H1 (cell line): ENCODE results near the gene NEURL1. TPM values are rescaled to one million over a fixed set of nuclear protein-coding genes. Genes with fewer than 3 reads are reported as not detected.

Experiments
- CTCF ChIA-PET: fragments of 300-600 bp; sonication (Branson Sonifier 250); formaldehyde crosslinking; loops from one replicate; lab custom pipeline; 2021; ENCODE audit not compliant: partially characterized antibody; lab: Charles Lee
- POLR2A ChIA-PET: fragments of 300-600 bp; sonication (Branson Sonifier 250); formaldehyde crosslinking; loops from one replicate; lab custom pipeline; 2021; ENCODE audit warnings: inconsistent platforms; ENCODE audit not compliant: partially characterized antibody; lab: Charles Lee
- DNase-seq, 2 experiments: peaks; one replicate each; pipeline versions ENCODE4 v3.0.0 to v3.0.0-alpha.2; 2010 to 2022; ENCODE audit warnings: low spot score in 2 of 2, low read depth in 1 of 2, mixed read lengths in 1 of 2
- FAIRE-seq: peaks from 2 replicates; lab custom pipeline; 2011; peaks lifted over from hg19 to GRCh38; lab: Jason Lieb, UNC
- H2AFZ ChIP-seq: 2 replicates; pipeline ENCODE4 v1.8.1; 2012; ENCODE audit warnings: low read length, inconsistent platforms
- H2AK5ac ChIP-seq: 2 replicates; pipeline ENCODE4 v1.6.1; 2013; ENCODE audit warnings: low read depth, low read length
- H2BK120ac ChIP-seq: replicated peaks from 2 replicates; pipeline ENCODE3; 2013; ENCODE audit warnings: low read depth, low read length, inconsistent platforms
- H2BK12ac ChIP-seq: 2 replicates; pipeline ENCODE4 v1.6.1; 2013; ENCODE audit warnings: low read depth, low read length
- H2BK15ac ChIP-seq: 2 replicates; pipeline ENCODE4 v1.6.1; 2013; ENCODE audit warnings: low read length
- H2BK20ac ChIP-seq: 2 replicates; pipeline ENCODE4 v1.6.1; 2013; ENCODE audit warnings: low read length
- H2BK5ac ChIP-seq: 2 replicates; pipeline ENCODE4 v1.6.1; 2013; ENCODE audit warnings: low read depth, low read length
- H3K14ac ChIP-seq: 2 replicates; pipeline ENCODE4 v1.6.1; 2013; ENCODE audit warnings: inconsistent platforms; ENCODE audit not compliant: insufficient read length
- H3K18ac ChIP-seq: 2 replicates; pipeline ENCODE4 v1.6.1; 2013; ENCODE audit warnings: low read length; ENCODE audit errors: extremely low read depth
- H3K23ac ChIP-seq: 2 replicates; pipeline ENCODE4 v1.6.1; 2013; ENCODE audit warnings: inconsistent platforms; ENCODE audit not compliant: insufficient read length
- H3K23me2 ChIP-seq: 2 replicates; pipeline ENCODE4 v1.6.1; 2013; ENCODE audit warnings: low read depth, low read length
- H3K27ac ChIP-seq: 2 replicates; pipeline ENCODE4 v1.6.1; 2011; ENCODE audit warnings: low read depth, low read length, inconsistent platforms
- H3K27me3 ChIP-seq, 4 experiments: replicated peaks in 1 of 4; 1 replicate in 1 of 4; 2 replicates in 3 of 4; pipeline versions ENCODE4 v1.6.1 to v1.8.1; 2011 to 2013; ENCODE audit warnings: low read length in 3 of 4, mild to moderate bottlenecking in 3 of 4, inconsistent platforms in 2 of 4, mixed read lengths in 2 of 4, moderate library complexity in 1 of 4; ENCODE audit not compliant: control insufficient read depth in 3 of 4, insufficient read depth in 3 of 4; ENCODE audit errors: extremely low read depth in 1 of 4
- H3K36me3 ChIP-seq, 4 experiments: 2 replicates each; pipeline versions ENCODE4 v1.6.1 to v1.8.1; 2011 to 2013; ENCODE audit warnings: mild to moderate bottlenecking in 4 of 4, low read length in 3 of 4, moderate library complexity in 2 of 4, control low read depth in 1 of 4, inconsistent platforms in 1 of 4; ENCODE audit not compliant: insufficient read depth in 4 of 4, control insufficient read depth in 2 of 4
- H3K4ac ChIP-seq: replicated peaks from 2 replicates; pipeline ENCODE3; 2013; ENCODE audit warnings: low read length, low read depth, mixed read lengths, inconsistent platforms; ENCODE audit not compliant: insufficient read length
- H3K4me1 ChIP-seq, 4 experiments: replicated peaks in 1 of 4; 1 replicate in 1 of 4; 2 replicates in 3 of 4; pipeline versions ENCODE4 v1.6.1 to v1.8.1; 2011 to 2013; ENCODE audit warnings: low read length in 3 of 4, inconsistent platforms in 2 of 4, mixed read lengths in 1 of 4; ENCODE audit not compliant: insufficient read depth in 4 of 4, control insufficient read depth in 3 of 4
- H3K4me2 ChIP-seq, 2 experiments: 2 replicates each; pipeline versions ENCODE4 v1.6.1 to v1.8.1; 2011 to 2013; ENCODE audit warnings: low read depth in 2 of 2, low read length in 2 of 2, control low read depth in 1 of 2, inconsistent platforms in 1 of 2, mild to moderate bottlenecking in 1 of 2; ENCODE audit not compliant: insufficient read depth in 1 of 2
- H3K4me3 ChIP-seq, 4 experiments: fragments of 200-600, 300-600 bp in 1 of 4; sonication (generic), shearing (Covaris generic), sonication (Bioruptor Twin) in 1 of 4; 2 replicates each; pipeline versions ENCODE4 v1.5.1 to v1.8.1; 2011 to 2016; ENCODE audit warnings: low read length in 4 of 4, low read depth in 3 of 4, control low read depth in 2 of 4, inconsistent platforms in 2 of 4, mild to moderate bottlenecking in 2 of 4, mixed read lengths in 1 of 4, moderate library complexity in 1 of 4; ENCODE audit not compliant: insufficient read depth in 2 of 4; ENCODE audit errors: extremely low read depth in 1 of 4
- H3K56ac ChIP-seq: replicated peaks from 2 replicates; pipeline ENCODE3; 2013; ENCODE audit warnings: low read depth, mild to moderate bottlenecking, mixed read lengths, low read length, inconsistent platforms; ENCODE audit not compliant: insufficient read length
- H3K79me1 ChIP-seq: 2 replicates; pipeline ENCODE4 v1.6.1; 2013; ENCODE audit warnings: low read depth, low read length, control low read depth
- H3K79me2 ChIP-seq, 2 experiments: 2 replicates each; pipeline versions ENCODE4 v1.6.1 to v1.8.1; 2012 to 2013; ENCODE audit warnings: low read length in 2 of 2, mild to moderate bottlenecking in 2 of 2, inconsistent platforms in 1 of 2; ENCODE audit not compliant: insufficient read depth in 2 of 2, control insufficient read depth in 1 of 2
- H3K9ac ChIP-seq, 4 experiments: replicated peaks in 1 of 4; 1 replicate in 1 of 4; 2 replicates in 3 of 4; pipeline versions ENCODE4 v1.6.1 to v1.8.1; 2011 to 2013; ENCODE audit warnings: low read depth in 3 of 4, low read length in 3 of 4, control low read depth in 2 of 4, mild to moderate bottlenecking in 2 of 4, moderate library complexity in 2 of 4, inconsistent platforms in 1 of 4; ENCODE audit errors: extremely low read depth in 1 of 4
- H3K9me3 ChIP-seq, 2 experiments: 2 replicates each; pipeline versions ENCODE4 v1.6.1 to v1.8.1; 2012 to 2013; ENCODE audit warnings: mild to moderate bottlenecking in 2 of 2, moderate library complexity in 2 of 2, control low read depth in 1 of 2, inconsistent platforms in 1 of 2, low read depth in 1 of 2, low read length in 1 of 2, mixed read lengths in 1 of 2; ENCODE audit not compliant: insufficient read depth in 2 of 2
- H4K20me1 ChIP-seq, 2 experiments: replicated peaks in 1 of 2; 2 replicates each; pipeline versions ENCODE3 to v1.8.1; 2011 to 2013; ENCODE audit warnings: inconsistent platforms in 2 of 2, low read length in 2 of 2, mild to moderate bottlenecking in 1 of 2; ENCODE audit not compliant: insufficient read depth in 2 of 2, control insufficient read depth in 1 of 2
- H4K5ac ChIP-seq: 2 replicates; pipeline ENCODE4 v1.6.1; 2013; ENCODE audit warnings: low read length, low read depth, mixed read lengths, inconsistent platforms; ENCODE audit not compliant: insufficient read length
- H4K8ac ChIP-seq: 2 replicates; pipeline ENCODE4 v1.8.0; 2013; ENCODE audit warnings: mild to moderate bottlenecking, moderate library complexity, low read length, inconsistent platforms; ENCODE audit not compliant: insufficient read depth; ENCODE audit errors: extremely low read depth
- H4K91ac ChIP-seq: replicated peaks from 2 replicates; pipeline ENCODE3; 2013; ENCODE audit warnings: low read length, mixed read lengths, inconsistent platforms; ENCODE audit not compliant: insufficient read length
- EP300 ChIP-seq, 2 experiments: IDR thresholded peaks; 1 replicate in 1 of 2; 2 replicates in 1 of 2; pipeline ENCODE4 v1.6.1; 2011 to 2012; ENCODE audit warnings: low read depth in 2 of 2, low read length in 2 of 2, mild to moderate bottlenecking in 2 of 2, borderline replicate concordance in 1 of 2, inconsistent platforms in 1 of 2, moderate library complexity in 1 of 2
- WGBS, 2 experiments: shearing (Covaris generic) in 1 of 2; methylation state at CpG; one replicate each; pipeline versions ENCODE4 v1.1.6 to v1.1.7; 2013 to 2015; ENCODE audit warnings: low lambda C conversion rate in 2 of 2, mixed read lengths in 2 of 2, inconsistent platforms in 1 of 2, low coverage in 1 of 2, missing lambda C conversion rate in 1 of 2; ENCODE audit not compliant: insufficient replicate concordance in 2 of 2, insufficient coverage in 1 of 2, insufficient read length in 1 of 2; ENCODE audit errors: extremely low coverage in 1 of 2, missing lambda C conversion rate in 1 of 2; 5-methylcytosine and 5-hydroxymethylcytosine counted together
- polyA plus RNA-seq, 7 experiments: library from polyadenylated mRNA; depleted of rRNA in 3 of 7; stranded (reverse) in 5 of 7; unstranded in 2 of 7; fragments of >200 nt in 5 of 7; fragments of 200-250 nt in 2 of 7; gene quantifications; 1 replicate in 5 of 7; 2 replicates in 1 of 7; 4 replicates in 1 of 7; pipeline versions ENCODE4 v1.2.1 to v1.2.3, GENCODE V29; 2011 to 2013; ENCODE audit warnings: missing spikeins in 2 of 7, mixed read lengths in 2 of 7
- total RNA-seq: library from RNA; stranded (reverse); fragmentation: NEBNext Ultra II Directional; extraction: Animal tissue kit (Norgen Biotek cat#: 25700); gene quantifications from 2 replicates; pipeline ENCODE4 v1.2.1, GENCODE V29; 2021

NEURL1 gene
- total and polyA plus RNA-seq, 2 of the 8 experiments (the other 6 are each of a cell fraction or from before 2014, with no cell fraction given), result 0.54 to 0.58 TPM

- Histone ChIP-seq H2BK12ac (no peak overlapping the region), H3K9me3 (no peaks in the 10 kb centered on the region), H3K79me2 (no peaks in the 10 kb centered on the region), H4K20me1 (peaks cover 3% of the 10 kb centered on the region in 2 experiments), H2AFZ (no peak overlapping the region), H3K4ac (no peak overlapping the region), H2BK5ac (no peak overlapping the region), H2BK15ac (no peak overlapping the region), H2BK20ac (no peak overlapping the region), H4K5ac (no peak overlapping the region), H3K56ac (no peak overlapping the region), H3K23me2 (peaks cover 3% of the 10 kb centered on the region; the same call in 1 of the 2 replicates), H3K4me2 (no peak overlapping the region), H3K36me3 (no peaks in the 10 kb centered on the region), H3K27ac (no peak overlapping the region), H4K91ac (no peak overlapping the region), H3K4me3 (no peak overlapping the region), H3K18ac (no peak overlapping the region), H3K4me1 (peaks cover 0 to 19% (median 9%) of the 10 kb centered on the region in 4 experiments; a peak in 5 of 7 replicates), H3K79me1 (no peaks in the 10 kb centered on the region), H3K14ac (no peak overlapping the region), H2BK120ac (no peak overlapping the region), H3K23ac (no peak overlapping the region), H3K27me3 (no peaks in the 10 kb centered on the region; a peak in 2 of 7 replicates), H3K9ac (no peak overlapping the region), H4K8ac (no peak overlapping the region), H2AK5ac (no peak overlapping the region)
- POLR2A ChIA-PET, result interaction anchor here (0.7 to 1.4 kb wide), 5 partner anchors 9 to 25 kb away, joined by 3 to 4 read pairs (median 3); partner anchors contain the start of gene CALHM3
- CTCF ChIA-PET, result interaction anchor here (0.8 to 6.0 kb wide), 12 partner anchors 9 to 152 kb away, joined by 3 to 47 read pairs (median 4); partner anchors contain the start of gene CALHM3
- FAIRE-seq (no peak), DNase-seq (no peak)
- 80% methylated on average over 4 of the region's 4 CpGs; no CpG with 5 or more reads in 1 of the 2 experiments for WGBS, 2 experiments
- TF ChIP-seq EP300 (IDR thresholded peaks at IDR 0.05; ENCODE audit: borderline replicate concordance in 1 of 2, low read depth in 2 of 2, low read length in 2 of 2), result no peak
Measured at GRCh38 chr10:103454026-103454425, 39.5 kb upstream of the NEURL1 start.
